IgD-negative memory B cell (primary cell): Measurements from ENCODE around the gene SORBS1. TPM values are rescaled to one million over a fixed set of nuclear protein-coding genes. Genes with fewer than 3 reads are reported as not detected.
"Not testable (repeated sequence)": the region's sequence is repeated elsewhere in the genome, so short reads cannot be mapped to it uniquely, and the experiment has no call there.

Experiments used
- H3K27ac Mint-ChIP-seq, 3 donors: one replicate each; pipeline ENCODE4 v1.8.0; 2020 to 2022; ENCODE audit warnings: mild to moderate bottlenecking in 3 of 3, mixed read lengths in 3 of 3, moderate library complexity in 1 of 3
- H3K27me3 Mint-ChIP-seq: one replicate; pipeline ENCODE4 v1.8.0; 2021; ENCODE audit warnings: mixed read lengths
- H3K36me3 Mint-ChIP-seq: one replicate; pipeline ENCODE4 v1.8.0; 2020; ENCODE audit warnings: mild to moderate bottlenecking, mixed read lengths
- H3K4me1 Mint-ChIP-seq, 3 donors: one replicate each; pipeline ENCODE4 v1.8.0; 2020 to 2022; ENCODE audit warnings: mixed read lengths in 3 of 3, mild to moderate bottlenecking in 1 of 3
- H3K4me3 Mint-ChIP-seq, 4 donors: one replicate each; pipeline ENCODE4 v1.8.0; 2020 to 2022; ENCODE audit warnings: mild to moderate bottlenecking in 4 of 4, mixed read lengths in 4 of 4, moderate library complexity in 3 of 4
- H3K9me3 Mint-ChIP-seq, 3 donors: one replicate each; pipeline ENCODE4 v1.8.0; 2020 to 2021; ENCODE audit warnings: mixed read lengths in 3 of 3, mild to moderate bottlenecking in 1 of 3
- polyA plus RNA-seq: library from polyadenylated mRNA; unstranded; fragments of 300-500 nt; fragmentation: Illumina TruSeq; gene quantifications from one replicate; pipeline ENCODE4 v1.2.3, GENCODE V29; 2021

The SORBS1 gene
- polyA plus RNA-seq, 1 donor from 2014 or later = 0.41 TPM

- peaks cover 27% of the 10 kb centered on the region for H3K27me3 Mint-ChIP-seq
Measured at GRCh38 chr10:95374597-95375209, 186.5 kb downstream of the SORBS1 start.

GRCh38 chr10:95373660-95374059, 187.5 kb downstream of the SORBS1 start:
- H3K27ac Mint-ChIP-seq = no peak overlapping the region
- H3K27me3 Mint-ChIP-seq = peaks cover 27% of the 10 kb centered on the region
- H3K4me1 Mint-ChIP-seq = peaks cover 0 to 5% (median 4%) of the 10 kb centered on the region in 3 donors
- peaks cover 0 to 8% (median 3%) of the 10 kb centered on the region in 3 donors for H3K9me3 Mint-ChIP-seq
- no peaks in the 10 kb centered on the region for H3K36me3 Mint-ChIP-seq
- no peak overlapping the region for H3K4me3 Mint-ChIP-seq

More at GRCh38 chr10:95374597-95375209, 186.5 kb downstream of the SORBS1 start:
- Mint-ChIP-seq H3K4me3 (no peak overlapping the region), H3K9me3 (peaks cover 0 to 8% (median 2%) of the 10 kb centered on the region in 3 donors), H3K4me1 (peaks cover 0 to 5% (median 2%) of the 10 kb centered on the region in 3 donors), H3K36me3 (no peaks in the 10 kb centered on the region), H3K27ac (no peak overlapping the region)

GRCh38 chr10:95364342-95364741, 196.8 kb downstream of the SORBS1 start:
- peaks cover 10% of the 10 kb centered on the region for H3K27me3 Mint-ChIP-seq
- H3K4me1 Mint-ChIP-seq = peaks cover 0 to 11% (median 7%) of the 10 kb centered on the region in 3 donors
- no peaks in the 10 kb centered on the region for H3K9me3 Mint-ChIP-seq
- H3K27ac Mint-ChIP-seq = no peak overlapping the region
- no peak overlapping the region for H3K4me3 Mint-ChIP-seq
- H3K36me3 Mint-ChIP-seq = peaks cover 1% of the 10 kb centered on the region

GRCh38 chr10:95363303-95363912, 197.8 kb downstream of the SORBS1 start:
- Mint-ChIP-seq H3K27me3 (peaks cover 6% of the 10 kb centered on the region), H3K9me3 (no peaks in the 10 kb centered on the region), H3K4me1 (peaks cover 0 to 11% (median 6%) of the 10 kb centered on the region in 3 donors), H3K27ac (peak overlapping the region in 1 of 3 donors; percentile 30), H3K36me3 (peaks cover 1% of the 10 kb centered on the region), H3K4me3 (no peak overlapping the region)

GRCh38 chr10:95360122-95360714, 201.0 kb downstream of the SORBS1 start:
- H3K27ac Mint-ChIP-seq = no peak overlapping the region
- H3K36me3 Mint-ChIP-seq = peaks cover 1% of the 10 kb centered on the region
- no peak overlapping the region for H3K4me3 Mint-ChIP-seq
- H3K9me3 Mint-ChIP-seq = no peaks in the 10 kb centered on the region
- peaks cover 5% of the 10 kb centered on the region for H3K27me3 Mint-ChIP-seq
- H3K4me1 Mint-ChIP-seq = peaks cover 0 to 11% (median 6%) of the 10 kb centered on the region in 3 donors

- Mint-ChIP-seq H3K27ac (no peak overlapping the region), H3K4me3 (no peak overlapping the region), H3K9me3 (no peaks in the 10 kb centered on the region), H3K36me3 (no peaks in the 10 kb centered on the region), H3K27me3 (peaks cover 5% of the 10 kb centered on the region), H3K4me1 (peaks cover under 1 to 11% (median 6%) of the 10 kb centered on the region in 3 donors)
Measured at GRCh38 chr10:95359466-95359865, 201.7 kb downstream of the SORBS1 start.

GRCh38 chr10:95356190-95356955, 204.8 kb downstream of the SORBS1 start:
- Mint-ChIP-seq H3K27ac (peak overlapping the region in 1 of 3 donors; percentile 19), H3K4me3 (no peak overlapping the region), H3K4me1 (peaks cover 6 to 14% (median 11%) of the 10 kb centered on the region in 3 donors), H3K36me3 (no peaks in the 10 kb centered on the region), H3K9me3 (no peaks in the 10 kb centered on the region), H3K27me3 (peaks cover 4% of the 10 kb centered on the region)

- H3K27ac Mint-ChIP-seq = peak overlapping the region in 1 of 3 donors; percentile 19
- H3K4me3 Mint-ChIP-seq = no peak overlapping the region
- no peaks in the 10 kb centered on the region for H3K36me3 Mint-ChIP-seq
- peaks cover 6 to 12% (median 8%) of the 10 kb centered on the region in 3 donors for H3K4me1 Mint-ChIP-seq
- H3K9me3 Mint-ChIP-seq = no peaks in the 10 kb centered on the region
- peaks cover 2% of the 10 kb centered on the region for H3K27me3 Mint-ChIP-seq
Measured at GRCh38 chr10:95355301-95355700, 205.9 kb downstream of the SORBS1 start.

- H3K4me3 Mint-ChIP-seq = no peak overlapping the region
- peaks cover 2% of the 10 kb centered on the region for H3K27me3 Mint-ChIP-seq
- peak overlapping the region in 2 of 3 donors; percentile 9 to 78 for H3K27ac Mint-ChIP-seq
- H3K36me3 Mint-ChIP-seq = no peaks in the 10 kb centered on the region
- peaks cover 0 to 2% (median 0%) of the 10 kb centered on the region in 3 donors for H3K9me3 Mint-ChIP-seq
- peaks cover 5 to 8% (median 6%) of the 10 kb centered on the region in 3 donors for H3K4me1 Mint-ChIP-seq
Measured at GRCh38 chr10:95354110-95354509, 207.1 kb downstream of the SORBS1 start.

- H3K36me3 Mint-ChIP-seq = no peaks in the 10 kb centered on the region
- no peak overlapping the region for H3K27ac Mint-ChIP-seq
- H3K9me3 Mint-ChIP-seq = peaks cover 0 to 2% (median 0%) of the 10 kb centered on the region in 3 donors
- H3K4me1 Mint-ChIP-seq = peaks cover 5 to 8% (median 6%) of the 10 kb centered on the region in 3 donors
- H3K27me3 Mint-ChIP-seq = peaks cover 2% of the 10 kb centered on the region
- H3K4me3 Mint-ChIP-seq = no peak overlapping the region
Measured at GRCh38 chr10:95353123-95353522, 208.0 kb downstream of the SORBS1 start.

GRCh38 chr10:95352684-95353083, 208.5 kb downstream of the SORBS1 start:
- peaks cover 0 to 2% (median 0%) of the 10 kb centered on the region in 3 donors for H3K9me3 Mint-ChIP-seq
- H3K36me3 Mint-ChIP-seq = no peaks in the 10 kb centered on the region
- peaks cover 2% of the 10 kb centered on the region for H3K27me3 Mint-ChIP-seq
- H3K27ac Mint-ChIP-seq = no peak overlapping the region
- H3K4me1 Mint-ChIP-seq = peaks cover 5 to 8% (median 6%) of the 10 kb centered on the region in 3 donors
- no peak overlapping the region for H3K4me3 Mint-ChIP-seq

GRCh38 chr10:95350830-95351228, 210.3 kb downstream of the SORBS1 start:
- H3K27ac Mint-ChIP-seq = no peak overlapping the region
- H3K9me3 Mint-ChIP-seq = peaks cover 0 to 2% (median 0%) of the 10 kb centered on the region in 3 donors
- peaks cover 6 to 8% (median 8%) of the 10 kb centered on the region in 3 donors for H3K4me1 Mint-ChIP-seq
- peaks cover 5% of the 10 kb centered on the region for H3K27me3 Mint-ChIP-seq
- no peak overlapping the region for H3K4me3 Mint-ChIP-seq
- no peaks in the 10 kb centered on the region for H3K36me3 Mint-ChIP-seq

GRCh38 chr10:95350219-95350829, 210.8 kb downstream of the SORBS1 start:
- Mint-ChIP-seq H3K27me3 (peaks cover 5% of the 10 kb centered on the region), H3K9me3 (peaks cover 0 to 2% (median 0%) of the 10 kb centered on the region in 3 donors), H3K4me1 (peaks cover 6 to 8% (median 8%) of the 10 kb centered on the region in 3 donors), H3K27ac (no peak overlapping the region), H3K4me3 (no peak overlapping the region), H3K36me3 (no peaks in the 10 kb centered on the region)

GRCh38 chr10:95347402-95347766, 213.8 kb downstream of the SORBS1 start:
- H3K9me3 Mint-ChIP-seq, H3K4me3 Mint-ChIP-seq: not testable (repeated sequence)

More at GRCh38 chr10:95347402-95347766, 213.8 kb downstream of the SORBS1 start:
- not testable (repeated sequence) for H3K27me3 Mint-ChIP-seq, H3K36me3 Mint-ChIP-seq, H3K4me1 Mint-ChIP-seq, H3K27ac Mint-ChIP-seq
